ENCODE measurements around the gene CGREF1.

The CGREF1 gene, protein sequence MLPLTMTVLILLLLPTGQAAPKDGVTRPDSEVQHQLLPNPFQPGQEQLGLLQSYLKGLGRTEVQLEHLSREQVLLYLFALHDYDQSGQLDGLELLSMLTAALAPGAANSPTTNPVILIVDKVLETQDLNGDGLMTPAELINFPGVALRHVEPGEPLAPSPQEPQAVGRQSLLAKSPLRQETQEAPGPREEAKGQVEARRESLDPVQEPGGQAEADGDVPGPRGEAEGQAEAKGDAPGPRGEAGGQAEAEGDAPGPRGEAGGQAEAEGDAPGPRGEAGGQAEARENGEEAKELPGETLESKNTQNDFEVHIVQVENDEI

GRCh38 chr2:27118525-27119329 lies at the start of gene CGREF1:
Gene CGREF1, minus strand, starts transcription at chr2:27119128. Its CDS starts 14,762 bp downstream, at chr2:27104366.
- DNase-seq, result no peak

- DNase-seq, result peak; percentile 70
Observed at GRCh38 chr2:27164960-27165763, 46.2 kb upstream of the CGREF1 start.

DNA sequence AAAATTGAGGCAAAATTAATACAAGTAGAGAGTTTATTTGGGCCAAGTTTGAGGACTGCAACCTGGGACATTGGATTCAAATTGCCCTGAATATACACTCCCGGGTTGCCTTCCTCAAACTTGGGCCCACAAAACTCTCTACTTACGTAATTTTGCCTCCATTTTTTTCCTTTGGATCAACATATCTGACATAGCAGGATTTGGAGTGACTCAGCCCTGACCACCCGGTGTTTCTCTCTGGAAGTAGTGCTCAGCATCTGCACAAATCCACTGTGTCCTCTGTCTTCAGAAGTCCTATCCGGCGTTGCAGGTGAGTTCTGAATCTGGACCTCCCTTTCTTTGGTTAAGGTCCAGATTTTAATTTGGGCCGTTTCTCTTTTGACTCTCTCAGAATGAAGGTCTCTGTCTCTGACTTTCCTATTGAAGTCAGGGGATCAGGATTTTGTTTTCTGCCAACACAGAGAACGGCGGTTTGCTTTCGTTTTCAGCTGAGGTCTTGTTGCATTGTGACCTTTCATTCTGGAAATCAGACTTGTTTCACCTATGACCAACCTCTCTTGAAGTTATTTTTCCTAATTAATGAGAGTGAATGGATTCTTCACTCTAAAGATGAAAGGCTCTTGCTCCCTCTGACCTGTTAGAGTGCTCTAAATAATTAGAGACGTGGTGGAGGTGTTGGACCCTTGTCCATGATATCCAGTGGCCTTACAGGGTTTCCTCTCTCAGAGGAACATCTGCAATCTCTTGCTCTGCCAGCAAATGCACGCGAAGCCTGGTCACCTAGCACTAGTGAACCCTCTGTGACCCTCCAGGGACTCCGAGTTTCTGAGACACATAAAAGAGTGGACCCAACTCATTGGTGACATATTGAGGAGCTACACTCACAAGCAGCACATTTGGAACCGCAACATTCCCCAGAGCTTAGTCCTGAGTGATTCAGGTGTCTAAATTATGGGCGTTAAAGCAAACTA lies 43.5 kb upstream of the CGREF1 start:
- peak; percentile 86 for DNase-seq

DNA sequence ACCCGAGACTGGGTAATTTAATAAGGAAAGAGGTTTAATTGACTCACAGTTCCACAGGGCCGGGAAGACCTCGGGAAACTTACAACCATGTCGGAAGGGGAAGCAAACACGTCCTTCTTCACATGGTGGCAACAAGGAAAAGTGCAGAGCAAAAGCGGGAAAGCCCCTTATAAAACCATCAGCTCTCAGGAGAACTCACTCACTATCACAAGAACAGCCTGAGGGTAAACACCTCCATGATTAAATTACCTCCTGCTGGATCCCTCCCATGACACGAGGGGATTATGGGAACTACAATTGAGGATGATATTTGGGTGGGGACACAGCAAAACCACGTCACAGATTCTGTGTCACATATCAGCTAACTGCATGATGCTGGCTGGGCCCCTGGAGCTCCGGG lies 41.3 kb upstream of the CGREF1 start:
- no peak for DNase-seq

- no peak for DNase-seq
Observed at GRCh38 chr2:27159271-27159670, 40.3 kb upstream of the CGREF1 start.

DNA sequence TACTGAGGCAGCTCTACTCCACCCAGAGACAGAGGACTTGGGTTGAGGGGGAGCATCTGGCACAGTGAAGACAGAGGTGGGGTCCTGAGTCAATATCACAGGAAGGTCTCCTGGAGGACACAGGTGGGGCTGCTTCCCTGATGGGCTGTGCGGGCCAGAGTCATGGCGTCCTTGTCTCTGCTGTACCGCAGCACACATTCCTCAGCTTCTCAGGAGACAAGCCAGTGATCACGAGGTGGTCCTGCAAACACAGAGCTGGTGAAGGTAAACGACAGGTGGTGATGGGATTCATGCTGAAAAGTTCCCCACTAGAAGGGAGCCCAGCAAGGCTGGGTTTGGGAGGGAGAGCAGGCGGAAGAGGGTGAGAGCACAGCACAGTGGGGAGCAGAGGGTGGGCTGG lies 39.5 kb upstream of the CGREF1 start:
- no peak for DNase-seq

GRCh38 chr2:27155069-27155520 lies 36.2 kb upstream of the CGREF1 start:
- DNase-seq, result no peak

DNA sequence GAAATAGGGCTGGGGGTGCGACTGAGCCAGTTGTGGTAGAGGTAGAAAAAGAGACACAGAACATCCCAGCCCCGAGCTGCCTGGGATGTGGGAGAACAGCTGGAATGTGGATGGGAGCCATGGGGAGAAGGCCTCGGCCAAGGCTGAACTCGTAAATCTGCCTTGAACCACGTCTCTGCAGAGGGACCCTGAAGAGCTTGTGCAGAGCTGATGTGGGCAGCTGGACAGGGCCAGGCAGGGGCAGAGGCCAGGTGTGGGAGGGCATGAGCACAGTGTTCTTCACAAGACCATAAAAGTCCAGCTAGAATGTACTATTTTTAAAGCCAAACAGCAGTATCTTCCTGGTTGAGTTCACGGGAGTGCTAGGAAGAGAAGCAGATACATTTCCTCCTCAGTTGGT lies 35.6 kb upstream of the CGREF1 start:
- no peak for DNase-seq

DNA sequence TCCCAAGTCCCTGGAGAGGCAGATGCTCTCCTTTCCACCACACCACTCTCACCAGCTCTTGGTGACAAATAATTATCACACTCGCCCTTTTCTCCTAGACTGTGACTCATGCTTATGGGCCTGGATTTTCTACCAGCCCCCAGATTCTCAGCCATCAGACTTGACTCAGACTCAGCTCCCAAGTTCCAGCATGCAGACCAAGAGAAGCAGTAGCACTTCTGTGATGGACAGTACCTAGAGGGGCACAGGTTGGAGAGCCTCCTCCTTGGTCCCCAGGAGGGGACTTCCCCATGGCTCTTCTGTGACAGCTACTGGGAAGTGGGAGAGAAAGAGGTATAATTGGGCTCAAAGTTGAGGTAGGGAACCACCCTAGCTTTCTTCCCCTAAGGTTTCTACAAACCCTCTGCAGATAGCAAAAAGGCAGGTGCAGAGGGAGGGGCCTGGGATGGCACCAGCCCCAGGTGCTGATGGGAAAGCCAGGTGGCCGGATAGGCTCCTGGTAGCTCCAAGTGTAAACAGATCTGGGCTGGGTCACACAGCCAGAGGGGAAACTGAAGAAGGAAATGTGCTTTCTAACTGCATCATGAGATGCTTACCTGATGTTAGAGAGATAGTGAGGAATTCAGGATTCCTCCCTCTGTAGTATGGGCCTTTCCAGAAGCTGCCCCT lies 34.0 kb upstream of the CGREF1 start:
- peak; percentile 95 for DNase-seq

GRCh38 chr2:27152102-27152795 lies 33.3 kb upstream of the CGREF1 start:
- peak; percentile 53 for DNase-seq

DNA sequence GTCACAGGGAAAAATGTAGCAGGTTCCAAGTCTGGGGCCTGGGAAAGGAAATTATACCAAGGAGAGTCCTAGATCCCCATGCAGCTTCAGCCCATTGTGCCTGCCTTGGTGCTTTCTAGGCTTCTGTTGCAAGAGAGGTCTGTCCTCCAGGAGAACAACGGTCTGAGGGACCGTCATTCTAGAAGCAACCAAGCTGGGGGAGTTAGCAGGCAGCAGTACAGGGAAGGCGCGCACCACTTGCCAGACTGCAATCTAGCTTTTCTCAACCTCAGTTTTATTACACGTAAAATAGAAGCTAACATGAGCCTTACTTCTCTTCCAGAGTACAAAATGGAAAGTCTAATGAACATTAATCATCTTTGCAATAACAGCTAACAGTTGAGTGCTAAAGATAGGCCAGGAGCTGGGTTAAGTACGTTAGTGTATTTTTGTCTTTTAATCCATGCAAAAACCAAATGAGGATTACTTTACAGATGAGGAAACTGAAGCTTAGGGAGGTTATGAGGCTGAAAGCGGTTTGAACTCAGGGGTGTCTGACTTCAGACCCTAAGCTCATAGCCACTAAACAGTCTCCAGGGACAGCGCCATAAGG lies 31.8 kb upstream of the CGREF1 start:
- no peak for DNase-seq

DNA sequence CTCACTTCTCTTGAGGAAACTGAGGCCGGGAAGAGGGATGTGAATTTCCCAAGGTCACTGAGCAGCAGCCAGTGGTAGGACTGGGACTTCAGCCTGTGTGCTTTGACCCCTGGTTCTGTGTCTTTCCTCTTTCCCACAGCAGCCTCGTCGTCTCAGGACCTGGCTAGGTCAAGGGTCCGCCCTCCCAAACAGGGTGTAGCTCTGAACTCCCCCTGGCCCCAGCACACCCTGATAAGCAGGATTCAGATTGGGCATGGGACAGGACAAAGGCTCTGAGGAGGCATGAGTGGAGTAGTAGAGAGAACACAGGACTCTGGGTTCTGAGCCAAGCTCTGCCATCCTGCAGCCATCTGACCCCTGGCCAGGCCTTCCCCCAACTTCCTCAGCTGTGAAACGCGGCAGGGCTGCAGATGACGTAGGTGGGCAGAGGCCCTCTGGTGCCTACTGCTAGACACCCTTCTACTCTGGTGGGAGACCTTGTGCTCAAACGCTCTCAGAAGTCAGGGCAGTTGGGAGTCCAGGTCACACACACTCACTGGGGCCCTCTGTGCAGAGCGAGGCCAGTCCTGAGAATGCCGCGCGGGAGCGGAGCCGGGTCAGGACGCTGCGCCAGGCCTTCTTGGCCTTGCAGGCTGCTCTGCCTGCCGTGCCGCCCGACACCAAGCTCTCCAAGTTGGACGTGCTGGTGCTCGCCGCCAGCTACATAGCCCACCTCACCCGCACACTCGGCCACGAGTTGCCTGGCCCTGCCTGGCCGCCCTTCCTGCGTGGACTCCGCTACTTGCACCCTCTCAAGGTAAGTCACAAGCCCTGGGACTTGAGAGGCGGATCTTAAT lies 30.9 kb upstream of the CGREF1 start:
- DNase-seq, result no peak

DNA sequence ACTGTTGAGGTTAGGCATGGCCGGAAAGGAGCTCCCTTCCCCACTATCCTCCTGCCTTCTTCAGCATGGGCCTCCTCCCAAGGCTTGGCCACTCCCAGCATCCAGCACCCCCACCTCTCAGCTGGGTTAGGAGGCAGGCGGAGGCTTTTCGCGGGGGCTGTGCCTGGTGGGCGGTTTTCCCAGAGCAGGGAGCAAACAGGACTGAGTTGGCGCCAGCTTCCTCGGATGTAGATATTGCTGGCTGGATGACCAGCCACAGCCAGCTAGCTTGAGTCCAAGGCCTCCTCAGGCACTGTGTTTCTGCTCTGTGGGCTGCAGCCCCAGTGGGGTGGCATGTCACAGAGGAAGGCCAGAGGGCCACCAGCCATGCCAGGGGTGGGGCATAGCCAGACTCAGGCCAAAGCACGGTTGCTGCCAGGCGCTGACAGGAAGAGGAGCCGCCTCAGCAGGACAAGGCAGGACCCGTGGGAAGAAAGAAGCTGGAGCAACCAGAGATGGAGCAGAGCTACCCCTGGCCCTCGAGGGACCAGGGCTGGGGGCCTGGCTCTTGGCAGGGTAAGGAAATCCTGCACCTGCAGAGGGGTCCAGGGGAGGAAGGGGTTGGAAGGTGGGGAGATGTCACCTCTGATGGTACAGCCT lies 30.0 kb upstream of the CGREF1 start, which contains the start of gene TCF23:
Gene TCF23, plus strand, starts transcription at position 204 of the 639 bp plus-strand sequence. Its CDS starts 130 bp downstream, at position 334.
- no peak for DNase-seq

GRCh38 chr2:27147935-27148334 lies 29.0 kb upstream of the CGREF1 start:
- no peak for DNase-seq

- no peak for DNase-seq
Observed at GRCh38 chr2:27145682-27146081, 26.8 kb upstream of the CGREF1 start.

DNA sequence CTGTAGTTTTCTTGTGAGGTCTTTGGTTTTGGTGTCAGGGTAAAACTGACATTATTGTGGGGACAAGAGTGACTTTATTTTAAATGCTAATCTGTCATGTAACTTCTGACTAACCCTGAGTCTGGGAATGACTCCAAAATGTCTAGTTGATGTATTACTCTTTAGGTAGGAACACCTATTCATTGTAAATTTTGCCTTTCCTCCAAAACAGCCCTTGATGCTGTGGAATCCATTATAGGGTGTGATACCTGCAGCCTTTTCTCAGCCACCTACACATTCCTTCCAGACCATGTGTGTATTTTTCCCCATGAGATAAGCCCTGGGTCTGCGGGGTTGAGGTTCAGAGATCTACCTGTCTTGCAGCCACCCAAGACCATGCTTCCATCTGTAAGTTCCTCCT lies 24.4 kb upstream of the CGREF1 start:
- DNase-seq, result no peak

- DNase-seq, result no peak
Observed at GRCh38 chr2:27139310-27139709, 20.4 kb upstream of the CGREF1 start, which contains the start of gene PRR30. Gene PRR30, minus strand, starts transcription at chr2:27139410. Its CDS starts 1,081 bp downstream, at chr2:27138329.

- no peak for DNase-seq
Observed at GRCh38 chr2:27138111-27138510, 19.2 kb upstream of the CGREF1 start.
